SU-DHL-6 (cell line): ENCODE results near the gene TIRAP.

Experiments used
- H2AFZ ChIP-seq: fragments of 200-600 bp; sonication (generic); 2 replicates; pipeline ENCODE4 v1.6.1; 2014; ENCODE audit warnings: low read depth, mild to moderate bottlenecking, moderate library complexity, mixed read lengths, antibody characterized with exemption, low read length; ENCODE audit not compliant: severe bottlenecking
- H3F3A ChIP-seq: fragments of 200-600 bp; shearing (Covaris generic); 2 replicates; pipeline ENCODE4 v1.6.0; 2016; ENCODE audit warnings: antibody characterized with exemption, mild to moderate bottlenecking; ENCODE audit not compliant: insufficient read depth
- H3K27ac ChIP-seq: fragments of 200-600 bp; sonication (generic); 2 replicates; pipeline ENCODE4 v1.5.1; 2016; ENCODE audit warnings: low read depth, mild to moderate bottlenecking, low read length, moderate library complexity, mixed read lengths
- H3K27me3 ChIP-seq: fragments of 200-600 bp; sonication (generic), shearing (Covaris generic); 2 replicates; pipeline ENCODE4 v1.6.0; 2014; ENCODE audit warnings: mild to moderate bottlenecking, low read length
- H3K36me3 ChIP-seq: fragments of 200-600 bp; sonication (generic); 2 replicates; pipeline ENCODE4 v1.6.1; 2014; ENCODE audit warnings: mild to moderate bottlenecking, low read length, mixed read lengths
- H3K4me2 ChIP-seq: fragments of 300-600, 200-600 bp; shearing (Covaris generic), sonication (generic); 2 replicates; pipeline ENCODE4 v1.6.0; 2014; ENCODE audit warnings: low read length, low read depth, mild to moderate bottlenecking; ENCODE audit not compliant: poor library complexity, severe bottlenecking
- H3K4me3 ChIP-seq: fragments of 200-600 bp; sonication (generic); 2 replicates; pipeline ENCODE4 v1.5.1; 2014; ENCODE audit warnings: antibody characterized with exemption, low read length, mild to moderate bottlenecking, mixed read lengths; ENCODE audit not compliant: insufficient read depth, poor library complexity, severe bottlenecking
- H3K79me2 ChIP-seq: fragments of 200-600 bp; sonication (generic); 2 replicates; pipeline ENCODE4 v1.6.1; 2014; ENCODE audit warnings: mild to moderate bottlenecking, low read length, moderate library complexity; ENCODE audit not compliant: insufficient read depth
- H3K9ac ChIP-seq: fragments of 200-600 bp; sonication (generic); 2 replicates; pipeline ENCODE4 v1.7.0; 2014; ENCODE audit warnings: mild to moderate bottlenecking, low read length
- H3K9me2 ChIP-seq: fragments of 200-600 bp; sonication (generic); replicated peaks from 2 replicates; pipeline ENCODE4 v1.6.1; 2014; ENCODE audit warnings: low read length; ENCODE audit not compliant: insufficient read depth
- H3K9me3 ChIP-seq: fragments of 200-600 bp; sonication (generic); 2 replicates; pipeline ENCODE4 v1.6.1; 2014; ENCODE audit warnings: low read length, mixed read lengths; ENCODE audit not compliant: insufficient read depth
- H4K20me1 ChIP-seq: fragments of 200-600 bp; sonication (generic); 2 replicates; pipeline ENCODE4 v1.6.1; 2014; ENCODE audit warnings: low read depth, mild to moderate bottlenecking, antibody characterized with exemption, low read length, moderate library complexity, mixed read lengths
- EZH2phosphoT487 ChIP-seq: fragments of 200-600 bp; sonication (generic), shearing (Covaris generic); conservative IDR thresholded peaks from 2 replicates; pipeline ENCODE4 v1.6.1; 2018; ENCODE audit warnings: mild to moderate bottlenecking, antibody characterized with exemption, low read length, moderate library complexity, mixed read lengths
- TF ChIP-seq, protein P1 (sequence below): fragments of 200-600 bp; sonication (generic); IDR thresholded peaks from one replicate; pipeline ENCODE4 v1.5.1; 2017; ENCODE audit warnings: antibody characterized with exemption, mild to moderate bottlenecking, low read length, moderate library complexity; ENCODE audit not compliant: insufficient read depth, poor library complexity, severe bottlenecking

TIRAP gene

DNA sequence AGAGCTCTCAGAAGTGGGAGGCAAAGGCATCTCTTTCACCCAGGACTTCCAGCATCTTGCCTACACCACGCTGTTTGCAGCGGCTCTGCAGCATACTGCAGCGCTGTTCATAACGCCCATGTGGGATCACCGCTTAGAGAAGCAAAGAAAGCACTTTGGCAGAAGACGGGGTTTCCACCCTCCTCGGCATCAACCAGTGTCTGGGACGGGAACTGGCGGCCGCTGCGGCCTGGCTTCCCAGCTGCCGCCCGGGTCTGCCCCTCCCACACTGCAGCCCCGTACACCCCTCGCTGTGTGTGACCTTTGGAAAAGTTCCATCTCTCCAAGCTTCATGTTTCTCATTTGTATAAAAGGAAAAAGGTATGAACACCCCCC, 545 bp upstream of the TIRAP start:
- peak overlapping the region; percentile 89 for H2AFZ ChIP-seq
- H3K27ac ChIP-seq, result no peak overlapping the region
- H3K9me2 ChIP-seq, result no peaks in the 10 kb centered on the region
- H3K4me2 ChIP-seq, result peak overlapping the region; percentile 68
- H3K79me2 ChIP-seq, result no peaks in the 10 kb centered on the region
- H3K4me3 ChIP-seq, result peak overlapping the region; percentile 70
- H4K20me1 ChIP-seq, result no peaks in the 10 kb centered on the region
- H3K36me3 ChIP-seq, result no peaks in the 10 kb centered on the region
- H3K9ac ChIP-seq, result peak overlapping the region; percentile 76
- no peaks in the 10 kb centered on the region for H3K9me3 ChIP-seq
- no peaks in the 10 kb centered on the region for H3F3A ChIP-seq
- TF ChIP-seq, protein P1, sequence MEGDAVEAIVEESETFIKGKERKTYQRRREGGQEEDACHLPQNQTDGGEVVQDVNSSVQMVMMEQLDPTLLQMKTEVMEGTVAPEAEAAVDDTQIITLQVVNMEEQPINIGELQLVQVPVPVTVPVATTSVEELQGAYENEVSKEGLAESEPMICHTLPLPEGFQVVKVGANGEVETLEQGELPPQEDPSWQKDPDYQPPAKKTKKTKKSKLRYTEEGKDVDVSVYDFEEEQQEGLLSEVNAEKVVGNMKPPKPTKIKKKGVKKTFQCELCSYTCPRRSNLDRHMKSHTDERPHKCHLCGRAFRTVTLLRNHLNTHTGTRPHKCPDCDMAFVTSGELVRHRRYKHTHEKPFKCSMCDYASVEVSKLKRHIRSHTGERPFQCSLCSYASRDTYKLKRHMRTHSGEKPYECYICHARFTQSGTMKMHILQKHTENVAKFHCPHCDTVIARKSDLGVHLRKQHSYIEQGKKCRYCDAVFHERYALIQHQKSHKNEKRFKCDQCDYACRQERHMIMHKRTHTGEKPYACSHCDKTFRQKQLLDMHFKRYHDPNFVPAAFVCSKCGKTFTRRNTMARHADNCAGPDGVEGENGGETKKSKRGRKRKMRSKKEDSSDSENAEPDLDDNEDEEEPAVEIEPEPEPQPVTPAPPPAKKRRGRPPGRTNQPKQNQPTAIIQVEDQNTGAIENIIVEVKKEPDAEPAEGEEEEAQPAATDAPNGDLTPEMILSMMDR, result no peak
- no peak for TF ChIP-seq EZH2phosphoT487
- no peaks in the 10 kb centered on the region for H3K27me3 ChIP-seq

DNA sequence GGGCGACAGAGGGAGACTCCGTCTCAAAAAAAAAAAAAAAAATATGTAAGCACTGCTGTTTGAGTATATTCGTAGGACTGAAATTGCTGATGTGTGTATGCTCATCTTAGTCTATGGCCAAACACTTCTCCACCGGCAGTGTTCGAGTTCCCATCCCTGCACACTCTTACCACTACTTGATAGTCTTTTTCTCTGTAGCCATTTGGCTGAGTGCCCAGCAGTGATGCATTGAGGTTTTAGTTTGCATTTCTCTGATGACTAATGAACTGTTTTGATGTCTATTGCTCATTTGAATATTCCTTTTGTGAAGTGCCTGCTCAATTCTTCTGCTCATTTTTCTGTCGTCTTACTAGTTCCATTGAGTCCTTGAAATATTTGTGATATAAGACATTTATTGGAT, 1.9 kb downstream of the TIRAP start:
- H3K27me3 ChIP-seq, result no peaks in the 10 kb centered on the region
- H4K20me1 ChIP-seq, result no peaks in the 10 kb centered on the region

GRCh38 chr11:126288237-126288636, 5.3 kb downstream of the TIRAP start:
- Histone ChIP-seq H3K4me2 (no peak overlapping the region), H2AFZ (no peak overlapping the region), H3K36me3 (no peaks in the 10 kb centered on the region), H3K27ac (no peak overlapping the region), H3K9me3 (no peaks in the 10 kb centered on the region), H3K9ac (no peak overlapping the region), H3K79me2 (no peaks in the 10 kb centered on the region), H3K9me2 (no peaks in the 10 kb centered on the region), H3F3A (no peaks in the 10 kb centered on the region), H3K27me3 (no peaks in the 10 kb centered on the region), H3K4me3 (no peak overlapping the region), H4K20me1 (no peaks in the 10 kb centered on the region)
- no peak for TF ChIP-seq EZH2phosphoT487
- TF ChIP-seq, protein P1, result no peak

More for the DNA sequence above, 1.9 kb downstream of the TIRAP start:
- Histone ChIP-seq H3K79me2 (no peaks in the 10 kb centered on the region), H3K4me3 (no peak overlapping the region), H3K9ac (no peak overlapping the region), H3K4me2 (no peak overlapping the region), H3K9me2 (no peaks in the 10 kb centered on the region), H2AFZ (no peak overlapping the region), H3F3A (no peaks in the 10 kb centered on the region), H3K27ac (no peak overlapping the region), H3K9me3 (no peaks in the 10 kb centered on the region), H3K36me3 (no peaks in the 10 kb centered on the region)
- TF ChIP-seq, protein P1, result no peak
- no peak for TF ChIP-seq EZH2phosphoT487
